HepG2 (cell line): ENCODE results near the gene SAMM50. TPM values are rescaled to one million over a fixed set of nuclear protein-coding genes. Genes with fewer than 3 reads are reported as not detected.
A peak's percentile ranks its signal among the peaks of the same experiment; 100 is the strongest.

Experiments
- AKAP8 ChIP-seq: sonication (generic); formaldehyde crosslinking; IDR thresholded peaks from 2 replicates; pipeline ENCODE4 v1.5.1; 2020; ENCODE audit warnings: mild to moderate bottlenecking, missing genetic modification reagents
- FOXO4 ChIP-seq: sonication (generic); formaldehyde crosslinking; conservative IDR thresholded peaks from 2 replicates; pipeline ENCODE4 v1.8.1; 2023; ENCODE audit warnings: missing genetic modification reagents
- GATA4 ChIP-seq: sonication (generic); IDR thresholded peaks from 2 replicates; pipeline ENCODE4 v1.6.1; 2016; ENCODE audit warnings: antibody characterized with exemption, low read depth, borderline replicate concordance
- GFI1 ChIP-seq: sonication (generic); formaldehyde crosslinking; IDR thresholded peaks from 2 replicates; pipeline ENCODE4 v1.5.0; 2020; ENCODE audit warnings: missing genetic modification reagents, mild to moderate bottlenecking, borderline replicate concordance
- HOMEZ ChIP-seq: IDR thresholded peaks from 2 replicates; pipeline ENCODE4 v1.6.1; 2016; ENCODE audit warnings: low read depth
- JDP2 ChIP-seq: sonication (generic); formaldehyde crosslinking; IDR thresholded peaks from 2 replicates; pipeline ENCODE4 v1.8.1; 2022; ENCODE audit warnings: missing genetic modification reagents, borderline replicate concordance
- NCOR1 ChIP-seq: fragments of 200-600 bp; sonication (generic); IDR thresholded peaks from 2 replicates; pipeline ENCODE4 v1.7.0; 2017; ENCODE audit warnings: antibody characterized with exemption, low read length, borderline replicate concordance
- TCF7L2 ChIP-seq: IDR thresholded peaks from 2 replicates; pipeline ENCODE4 v1.6.1; 2011; ENCODE audit warnings: mild to moderate bottlenecking, low read depth, low read length, moderate library complexity
- TGIF2 ChIP-seq: IDR thresholded peaks from 2 replicates; pipeline ENCODE4 v1.6.1; 2016; ENCODE audit warnings: control low read depth, missing compliant biosample characterization
- ZFP62 ChIP-seq: sonication (generic); formaldehyde crosslinking; IDR thresholded peaks from 2 replicates; pipeline ENCODE4 v1.4.0; 2020; ENCODE audit warnings: missing genetic modification reagents
- ZNF275 ChIP-seq: sonication (generic); formaldehyde crosslinking; IDR thresholded peaks from 2 replicates; pipeline ENCODE4 v1.8.0; 2022; ENCODE audit warnings: missing genetic modification reagents, mild to moderate bottlenecking, inconsistent platforms, borderline replicate concordance
- ZNF335 ChIP-seq: sonication (generic); formaldehyde crosslinking; IDR thresholded peaks from 2 replicates; pipeline ENCODE4 v1.4.0; 2020; ENCODE audit warnings: missing genetic modification reagents
- ZNF337 ChIP-seq: sonication (generic); formaldehyde crosslinking; IDR thresholded peaks from 2 replicates; pipeline ENCODE4 v1.5.1; 2020; ENCODE audit warnings: missing genetic modification reagents, low read depth, mild to moderate bottlenecking, borderline replicate concordance
- ZNF362 ChIP-seq: sonication (generic); formaldehyde crosslinking; IDR thresholded peaks from 2 replicates; pipeline ENCODE4 v1.4.0; 2020; ENCODE audit warnings: missing genetic modification reagents, mild to moderate bottlenecking, borderline replicate concordance
- ZNF460 ChIP-seq: sonication (generic); formaldehyde crosslinking; IDR thresholded peaks from 2 replicates; pipeline ENCODE4 v1.5.1; 2020; ENCODE audit warnings: missing genetic modification reagents, mild to moderate bottlenecking, borderline replicate concordance
- ZNF619 ChIP-seq: sonication (generic); formaldehyde crosslinking; IDR thresholded peaks from 2 replicates; pipeline ENCODE4 v1.4.0; 2020; ENCODE audit warnings: mild to moderate bottlenecking, missing genetic modification reagents
- ZNF710 ChIP-seq: sonication (generic); formaldehyde crosslinking; IDR thresholded peaks from 2 replicates; pipeline ENCODE4 v1.5.0; 2020; ENCODE audit warnings: mild to moderate bottlenecking, missing genetic modification reagents, borderline replicate concordance
- ZNF749 ChIP-seq: sonication (generic); formaldehyde crosslinking; IDR thresholded peaks from 2 replicates; pipeline ENCODE4 v1.8.0; 2022; ENCODE audit warnings: mild to moderate bottlenecking, missing genetic modification reagents, moderate library complexity, borderline replicate concordance
- ZNF841 ChIP-seq: sonication (generic); formaldehyde crosslinking; IDR thresholded peaks from 2 replicates; pipeline ENCODE4 v1.8.1; 2023; ENCODE audit warnings: missing genetic modification reagents, borderline replicate concordance
- polyA plus RNA-seq, 8 experiments: library from polyadenylated mRNA; depleted of rRNA in 3 of 8; stranded (reverse) in 7 of 8; unstranded in 1 of 8; fragments of >200 nt; fragmentation: Illumina TruSeq in 4 of 8; extraction: Trizol in 4 of 8; gene quantifications; 2 replicates each; pipeline versions ENCODE4 v1.2.1 to v1.2.3, GENCODE V29; 2011 to 2016; ENCODE audit warnings: low read depth in 4 of 8, missing spikeins in 1 of 8, mixed read lengths in 1 of 8; ENCODE audit not compliant: insufficient read depth in 1 of 8
- total RNA-seq, 5 experiments: library from RNA; depleted of rRNA; stranded (reverse); fragments of >200 nt; fragmentation: Illumina TruSeq; extraction: Trizol; gene quantifications; 2 replicates each; pipeline ENCODE4 v1.2.3, GENCODE V29; 2016; ENCODE audit warnings: low read depth in 1 of 5

The SAMM50 gene
- total and polyA plus RNA-seq, 2 of the 13 experiments (the other 11 are each of a cell fraction or from before 2014, with no cell fraction given) = 34.7 to 63.4 TPM

- TF ChIP-seq ZNF362 (CRISPR knock-in tag) (peak; percentile 71; the same call in 1 of the 2 replicates), ZNF335 (CRISPR knock-in tag) (no peak), ZNF460 (CRISPR knock-in tag) (no peak; the same call in 1 of the 2 replicates), NCOR1 (peak; percentile 88; the same call in 1 of the 2 replicates), FOXO4 (CRISPR knock-in tag) (no peak), ZNF337 (CRISPR knock-in tag) (peak; percentile 72; the same call in 1 of the 2 replicates), HOMEZ (no peak; the same call in 1 of the 2 replicates), ZNF619 (CRISPR knock-in tag) (0 out of 2 replicates have a peak, but pooled peaks have one; percentile 40), JDP2 (CRISPR knock-in tag) (no peak), AKAP8 (CRISPR knock-in tag) (peak; percentile 93), TCF7L2 (no peak), ZNF841 (no peak), GFI1 (CRISPR knock-in tag) (peak; percentile 79; the same call in 1 of the 2 replicates), ZNF710 (CRISPR knock-in tag) (peak; percentile 71), ZNF275 (CRISPR knock-in tag) (no peak), ZFP62 (CRISPR knock-in tag) (no peak), ZNF749 (CRISPR knock-in tag) (no peak), GATA4 (peak; percentile 27; the same call in 1 of the 2 replicates), TGIF2 (peak; percentile 67; the same call in 1 of the 2 replicates)
These were observed 29.6 kb upstream of the SAMM50 start (continued) for GRCh38 chr22:43925433-43926348.
